Activated CD8-positive, alpha-beta T cell treated with anti-CD3 and anti-CD28 coated beads, Interleukin-2, amount 10 ng/mL, durations not matched to agents 7 days and 5 days (primary cell): Measurements from ENCODE around the gene NT5C3B. TPM values are rescaled to one million over a fixed set of nuclear protein-coding genes. Genes with fewer than 3 reads are reported as not detected.
"Not testable (repeated sequence)": the region's sequence is repeated elsewhere in the genome, so short reads cannot be mapped to it uniquely, and the experiment has no call there.

Experiments used
- ATAC-seq: fragments of 150-1000 bp; cut with Tn5 transposase; one replicate; pipeline ENCODE4 v1.10.0; 2021; ENCODE audit warnings: moderate library complexity
- CTCF ChIA-PET: fragments of 350-600 bp; sonication (Branson Sonifier 250); formaldehyde crosslinking; loops from one replicate; lab custom pipeline; 2021; ENCODE audit warnings: antibody characterized with exemption; lab: Charles Lee
- POLR2A ChIA-PET: fragments of 350-600 bp; sonication (Branson Sonifier 250); formaldehyde crosslinking; loops from one replicate; lab custom pipeline; 2021; ENCODE audit warnings: antibody characterized with exemption; lab: Charles Lee
- DNase-seq: peaks from one replicate; pipeline ENCODE4 v3.0.0-alpha.2; 2020
- H3K27ac Mint-ChIP-seq: one replicate; pipeline ENCODE4 v1.8.0; 2021; ENCODE audit warnings: mild to moderate bottlenecking, mixed read lengths
- H3K27me3 Mint-ChIP-seq: one replicate; pipeline ENCODE4 v1.8.0; 2021; ENCODE audit warnings: low read depth, mixed read lengths
- H3K36me3 Mint-ChIP-seq: one replicate; pipeline ENCODE4 v1.8.0; 2021; ENCODE audit warnings: low read depth, mixed read lengths
- H3K4me1 Mint-ChIP-seq: one replicate; pipeline ENCODE4 v1.8.0; 2021; ENCODE audit warnings: low read depth, mixed read lengths
- H3K4me3 Mint-ChIP-seq: one replicate; pipeline ENCODE4 v1.8.0; 2021; ENCODE audit warnings: mild to moderate bottlenecking, mixed read lengths
- H3K9me3 Mint-ChIP-seq: one replicate; pipeline ENCODE4 v1.8.0; 2022; ENCODE audit warnings: mixed read lengths; ENCODE audit not compliant: insufficient read depth
- total RNA-seq, 2 experiments: library from RNA; stranded (reverse); gene quantifications; one replicate each; pipeline ENCODE4 v1.2.3, GENCODE V29; 2021

NT5C3B gene
- total RNA-seq, 2 experiments from 2014 or later = 15.7 to 17.8 TPM

DNA sequence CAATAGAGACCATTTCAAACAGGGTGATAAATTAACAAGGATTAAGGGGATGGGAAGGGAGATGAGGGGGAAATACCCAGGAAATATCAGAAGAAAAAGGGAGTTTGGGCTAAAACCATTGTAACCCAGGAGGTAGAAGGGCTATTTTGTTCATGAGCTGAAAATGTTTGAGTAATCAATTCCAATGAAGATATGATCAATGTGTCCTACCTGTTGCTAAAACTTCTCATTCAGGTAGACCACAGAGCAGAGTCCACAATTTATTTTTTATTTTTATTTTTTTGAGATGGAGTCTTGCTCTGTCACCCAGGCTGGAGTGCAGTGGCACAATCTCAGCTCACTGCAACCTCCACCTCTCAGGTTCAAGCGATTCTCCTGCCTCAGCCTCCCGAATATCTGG, 3.4 kb upstream of the NT5C3B start:
- H3K9me3 Mint-ChIP-seq, H3K27me3 Mint-ChIP-seq, H3K27ac Mint-ChIP-seq, H3K4me3 Mint-ChIP-seq, DNase-seq, H3K36me3 Mint-ChIP-seq, ATAC-seq, CTCF ChIA-PET: not testable (repeated sequence)
- POLR2A ChIA-PET = interaction anchor here (0.6 kb wide), 1 partner anchor 91 kb away, joined by 4 read pairs; no protein-coding TSS in a partner anchor
- H3K4me1 Mint-ChIP-seq = peaks cover 14% of the 10 kb centered on the region

GRCh38 chr17:41837761-41838538, 1.9 kb upstream of the NT5C3B start, which contains the start of gene KLHL10:
TSS of gene KLHL10 (plus strand) at chr17:41837825. CDS start at chr17:41837933, 108 bp downstream.
- CTCF ChIA-PET = interaction anchor here (1.2 to 1.7 kb wide), 2 partner anchors 27 to 100 kb away, joined by 4 to 7 read pairs; partner anchors contain the start of gene P3H4
- Mint-ChIP-seq H3K4me1 (peaks cover 14% of the 10 kb centered on the region), H3K36me3 (no peaks in the 10 kb centered on the region), H3K27ac (no peak within 1 kb of the TSS), H3K9me3 (no peaks in the 10 kb centered on the region), H3K27me3 (no peaks in the 10 kb centered on the region), H3K4me3 (peak within 1 kb of the TSS; percentile 75)
- POLR2A ChIA-PET = interaction anchor here (1.0 kb wide), 1 partner anchor 28 kb away, joined by 3 read pairs; the partner anchor contains the start of gene KLHL11
- ATAC-seq (no peak), DNase-seq (no peak)

DNA sequence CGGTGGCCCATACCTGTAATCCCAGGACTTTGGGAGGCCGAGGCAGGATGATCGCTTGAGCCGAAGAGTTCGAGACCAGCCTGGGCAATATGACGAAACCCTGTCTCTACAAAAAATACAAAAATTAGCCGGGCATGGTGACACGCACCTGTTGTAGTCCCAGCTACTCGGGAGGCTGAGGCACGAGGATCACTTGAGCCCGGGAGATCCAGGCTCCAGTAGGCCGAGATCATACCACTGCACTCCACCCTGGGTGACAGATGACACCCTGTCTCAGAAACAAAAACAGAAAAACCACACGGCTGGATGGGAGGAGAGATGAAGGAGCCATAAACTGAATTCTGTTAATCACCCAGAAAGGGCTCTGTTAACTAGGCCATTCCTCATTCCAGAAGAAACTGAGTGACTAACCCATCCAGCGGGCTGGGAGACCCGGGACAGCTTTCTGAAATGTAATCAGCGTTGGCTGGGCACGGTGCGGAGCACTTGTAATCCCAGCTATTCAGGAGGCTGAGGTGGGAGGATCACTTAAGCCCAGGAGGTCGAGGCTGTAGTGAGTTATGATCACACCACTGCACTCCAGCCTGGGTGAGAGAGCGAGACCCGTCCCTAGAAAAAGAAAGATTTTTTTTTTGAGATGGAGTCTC, 641 bp upstream of the NT5C3B start:
- Mint-ChIP-seq H3K4me1 (peaks cover 14% of the 10 kb centered on the region), H3K9me3 (no peaks in the 10 kb centered on the region), H3K4me3 (peak overlapping the region; percentile 75), H3K27ac (peak overlapping the region; percentile 34), H3K27me3 (no peaks in the 10 kb centered on the region), H3K36me3 (peaks cover 1% of the 10 kb centered on the region)
- DNase-seq (no peak), ATAC-seq (no peak)
- CTCF ChIA-PET = no interaction called here
- POLR2A ChIA-PET = no interaction called here

- no peak for DNase-seq
- no peak for ATAC-seq
- CTCF ChIA-PET = interaction anchor here (1.0 to 1.4 kb wide), 4 partner anchors 24 to 172 kb away, joined by 3 to 7 read pairs (median 4); partner anchors contain the start of gene P3H4
- POLR2A ChIA-PET = interaction anchor here (0.6 kb wide), 1 partner anchor 145 kb away, joined by 3 read pairs; no protein-coding TSS in a partner anchor
- Mint-ChIP-seq H3K27me3 (no peaks in the 10 kb centered on the region), H3K36me3 (peaks cover 5% of the 10 kb centered on the region), H3K4me3 (peak overlapping the region; percentile 75), H3K27ac (peak overlapping the region; percentile 31), H3K9me3 (no peaks in the 10 kb centered on the region), H3K4me1 (peaks cover 14% of the 10 kb centered on the region)
Observed at GRCh38 chr17:41835214-41835799, 725 bp downstream of the NT5C3B start.

GRCh38 chr17:41829961-41830360, 6.1 kb downstream of the NT5C3B start:
- H3K4me1 Mint-ChIP-seq = not testable (repeated sequence)
- CTCF ChIA-PET = interaction anchor here (1.0 kb wide), 1 partner anchor 99 kb away, joined by 3 read pairs; no protein-coding TSS in a partner anchor

DNA sequence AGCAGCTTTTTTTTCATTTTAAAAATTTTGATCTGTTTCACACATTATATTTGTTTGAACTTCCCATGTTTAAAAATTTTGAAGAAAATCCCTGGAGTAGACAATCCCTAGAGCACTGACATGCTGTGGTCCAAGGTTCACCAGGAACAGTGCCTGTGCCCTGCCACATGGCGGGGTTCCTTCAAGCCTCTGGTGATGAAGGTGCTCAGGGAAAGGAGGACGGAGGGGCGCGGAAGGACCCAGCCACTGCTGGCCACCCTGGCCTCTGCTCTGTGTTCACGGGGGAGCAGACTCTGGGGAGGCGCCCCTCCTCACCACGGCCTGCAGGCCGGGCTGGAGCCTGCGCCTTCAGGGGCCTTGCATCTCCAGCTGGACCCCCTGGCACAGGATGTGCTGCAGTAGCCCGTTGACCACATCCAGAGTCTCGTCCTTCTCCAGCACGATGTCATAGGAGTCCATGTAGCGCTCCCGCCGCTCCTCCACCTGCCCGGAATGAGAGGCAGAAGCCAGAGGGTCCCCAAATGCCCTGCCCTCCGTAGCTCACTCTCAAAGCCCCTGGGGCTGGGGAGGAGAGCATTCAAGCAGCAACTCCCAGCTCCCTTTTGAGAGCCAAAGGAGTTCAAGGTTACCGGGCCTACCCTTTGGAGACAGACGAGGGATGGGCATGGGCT, 10.7 kb downstream of the NT5C3B start:
- Mint-ChIP-seq H3K36me3 (peaks cover 2% of the 10 kb centered on the region), H3K27ac (no peak overlapping the region), H3K4me3 (no peak overlapping the region), H3K27me3 (no peaks in the 10 kb centered on the region), H3K4me1 (no peaks in the 10 kb centered on the region), H3K9me3 (no peaks in the 10 kb centered on the region)
- CTCF ChIA-PET = no interaction called here
- no peak for ATAC-seq
- no peak for DNase-seq
- POLR2A ChIA-PET = no interaction called here

More at GRCh38 chr17:41829961-41830360, 6.1 kb downstream of the NT5C3B start:
- H3K36me3 Mint-ChIP-seq, ATAC-seq, H3K27ac Mint-ChIP-seq, POLR2A ChIA-PET, DNase-seq, H3K9me3 Mint-ChIP-seq, H3K4me3 Mint-ChIP-seq, H3K27me3 Mint-ChIP-seq: not testable (repeated sequence)

DNA sequence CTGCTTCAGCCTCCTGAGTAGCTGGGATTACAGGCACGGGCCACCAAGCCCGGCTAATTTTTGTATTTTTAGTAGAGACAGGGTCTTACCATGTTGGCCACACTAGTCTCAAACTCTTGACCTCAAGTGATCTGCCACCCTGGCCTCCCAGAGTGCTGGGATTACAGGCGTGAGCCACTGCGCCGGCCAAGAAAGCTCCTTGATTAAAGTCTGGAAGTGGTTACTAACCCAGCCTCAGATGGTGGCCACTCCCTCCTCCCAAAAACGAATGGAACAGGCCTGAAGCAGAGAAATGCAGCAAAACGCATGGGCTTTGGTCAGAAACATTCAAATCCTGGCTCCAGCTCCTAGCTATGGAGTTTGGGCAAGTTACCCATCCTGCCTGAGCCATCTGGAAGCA, 11.9 kb downstream of the NT5C3B start:
- H3K27ac Mint-ChIP-seq = no peak overlapping the region
- DNase-seq = no peak
- peaks cover 2% of the 10 kb centered on the region for H3K36me3 Mint-ChIP-seq
- no peaks in the 10 kb centered on the region for H3K9me3 Mint-ChIP-seq
- H3K27me3 Mint-ChIP-seq = no peaks in the 10 kb centered on the region
- ATAC-seq = no peak
- ChIA-PET CTCF (interaction anchor here (0.9 kb wide), 1 partner anchor 37 kb away, joined by 3 read pairs; the partner anchor contains the start of gene JUP), POLR2A (no interaction called here)
- no peaks in the 10 kb centered on the region for H3K4me1 Mint-ChIP-seq
- H3K4me3 Mint-ChIP-seq = no peak overlapping the region

- Mint-ChIP-seq H3K4me1 (no peaks in the 10 kb centered on the region), H3K9me3 (no peaks in the 10 kb centered on the region), H3K27ac (no peak overlapping the region), H3K4me3 (no peak overlapping the region), H3K27me3 (no peaks in the 10 kb centered on the region), H3K36me3 (peaks cover 2% of the 10 kb centered on the region)
- DNase-seq = no peak
- no peak for ATAC-seq
- CTCF ChIA-PET = interaction anchor here (0.9 kb wide), 1 partner anchor 37 kb away, joined by 3 read pairs; the partner anchor contains the start of gene JUP
- POLR2A ChIA-PET = no interaction called here
Observed at GRCh38 chr17:41823580-41823979, 12.5 kb downstream of the NT5C3B start.

DNA sequence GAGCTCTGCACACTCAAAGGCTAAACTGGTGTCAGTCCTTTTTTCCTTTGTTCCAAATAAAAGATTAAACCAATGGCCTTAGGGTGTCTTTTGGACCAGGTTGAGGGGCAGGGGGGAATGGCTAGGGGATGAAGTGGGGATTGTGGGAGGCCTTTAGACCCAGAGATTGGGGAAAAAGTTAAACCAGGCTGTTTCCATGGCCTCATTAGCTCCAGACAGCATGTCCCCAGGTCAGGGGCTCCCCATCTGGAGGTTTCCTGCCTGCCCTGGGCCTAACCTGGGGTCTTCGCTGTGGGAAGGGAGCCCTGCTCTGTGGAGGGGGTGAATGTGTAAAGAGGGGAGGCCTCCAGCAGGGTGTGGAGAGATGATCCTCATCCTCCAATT, 12.9 kb downstream of the NT5C3B start:
- Mint-ChIP-seq H3K36me3 (peaks cover 2% of the 10 kb centered on the region), H3K27me3 (no peaks in the 10 kb centered on the region), H3K4me3 (no peak overlapping the region), H3K9me3 (no peaks in the 10 kb centered on the region), H3K4me1 (no peaks in the 10 kb centered on the region), H3K27ac (no peak overlapping the region)
- DNase-seq (no peak), ATAC-seq (no peak)
- POLR2A ChIA-PET = no interaction called here
- CTCF ChIA-PET = no interaction called here

DNA sequence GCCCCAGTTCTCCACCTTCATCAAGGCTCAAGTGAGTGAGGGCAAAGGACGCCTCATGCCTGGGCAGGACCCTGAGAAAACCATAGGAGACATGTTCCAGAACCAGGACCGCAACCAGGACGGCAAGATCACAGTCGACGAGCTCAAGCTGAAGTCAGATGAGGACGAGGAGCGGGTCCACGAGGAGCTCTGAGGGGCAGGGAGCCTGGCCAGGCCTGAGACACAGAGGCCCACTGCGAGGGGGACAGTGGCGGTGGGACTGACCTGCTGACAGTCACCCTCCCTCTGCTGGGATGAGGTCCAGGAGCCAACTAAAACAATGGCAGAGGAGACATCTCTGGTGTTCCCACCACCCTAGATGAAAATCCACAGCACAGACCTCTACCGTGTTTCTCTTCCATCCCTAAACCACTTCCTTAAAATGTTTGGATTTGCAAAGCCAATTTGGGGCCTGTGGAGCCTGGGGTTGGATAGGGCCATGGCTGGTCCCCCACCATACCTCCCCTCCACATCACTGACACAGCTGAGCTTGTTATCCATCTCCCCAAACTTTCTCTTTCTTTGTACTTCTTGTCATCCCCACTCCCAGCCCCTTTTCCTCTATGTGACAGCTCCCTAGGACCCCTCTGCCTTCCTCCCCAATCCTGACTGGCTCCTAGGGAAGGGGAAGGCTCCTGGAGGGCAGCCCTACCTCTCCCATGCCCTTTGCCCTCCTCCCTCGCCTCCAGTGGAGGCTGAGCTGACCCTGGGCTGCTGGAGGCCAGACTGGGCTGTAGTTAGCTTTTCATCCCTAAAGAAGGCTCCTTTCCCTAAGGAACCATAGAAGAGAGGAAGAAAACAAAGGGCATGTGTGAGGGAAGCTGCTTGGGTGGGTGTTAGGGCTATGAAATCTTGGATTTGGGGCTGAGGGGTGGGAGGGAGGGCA, 13.6 kb downstream of the NT5C3B start:
- DNase-seq (no peak), ATAC-seq (no peak)
- H3K36me3 Mint-ChIP-seq = no peaks in the 10 kb centered on the region
- ChIA-PET CTCF (interaction anchor here (0.5 to 1.6 kb wide), 2 partner anchors 11 to 136 kb away, joined by 3 to 5 read pairs; partner anchors contain the start of gene P3H4), POLR2A (no interaction called here)
- no peak overlapping the region for H3K27ac Mint-ChIP-seq
- no peaks in the 10 kb centered on the region for H3K27me3 Mint-ChIP-seq
- H3K4me1 Mint-ChIP-seq = no peaks in the 10 kb centered on the region
- no peak overlapping the region for H3K4me3 Mint-ChIP-seq
- H3K9me3 Mint-ChIP-seq = no peaks in the 10 kb centered on the region
